Calu3 (cell line): ENCODE data around the gene SPINK14. TPM values are rescaled to one million over a fixed set of nuclear protein-coding genes. Genes with fewer than 3 reads are reported as not detected.

Experiments
- BruUV-seq: library from RNA; stranded (reverse); fragments of 400-500 nt; replicated peaks from 2 replicates; lab custom pipeline; 2021; lab: Mats Ljungman, UMichigan
- CTCF ChIA-PET: fragments of 300-600 bp; sonication (Branson Sonifier 250); formaldehyde crosslinking; loops from one replicate; lab custom pipeline; 2022; ENCODE audit warnings: antibody characterized with exemption; lab: Charles Lee
- DNase-seq: peaks from one replicate; pipeline ENCODE4 v3.0.0; 2022
- H3K27ac Mint-ChIP-seq: one replicate; pipeline ENCODE4 v1.8.0; 2022; ENCODE audit warnings: mixed read lengths; ENCODE audit not compliant: unreplicated experiment
- H3K27me3 Mint-ChIP-seq: one replicate; pipeline ENCODE4 v1.8.0; 2022; ENCODE audit warnings: mixed read lengths; ENCODE audit not compliant: unreplicated experiment
- H3K36me3 Mint-ChIP-seq: one replicate; pipeline ENCODE4 v1.8.0; 2022; ENCODE audit warnings: mild to moderate bottlenecking, moderate library complexity, mixed read lengths; ENCODE audit not compliant: insufficient read depth, unreplicated experiment
- H3K4me1 Mint-ChIP-seq: one replicate; pipeline ENCODE4 v1.8.0; 2022; ENCODE audit warnings: mild to moderate bottlenecking, low read depth, mixed read lengths; ENCODE audit not compliant: unreplicated experiment
- H3K4me3 Mint-ChIP-seq: one replicate; pipeline ENCODE4 v1.8.0; 2022; ENCODE audit warnings: mild to moderate bottlenecking, low read depth, moderate library complexity, mixed read lengths; ENCODE audit not compliant: unreplicated experiment
- H3K9me3 Mint-ChIP-seq: one replicate; pipeline ENCODE4 v1.8.0; 2022; ENCODE audit warnings: low read depth, mixed read lengths; ENCODE audit not compliant: unreplicated experiment
- intact Hi-C: fragments of 100-400 bp; cut with micrococcal nuclease; formaldehyde crosslinking; loops from one replicate; pipeline ENCODE4 v1.10.0; 2022; ENCODE audit not compliant: unreplicated experiment
- total RNA-seq: library from RNA; stranded (reverse); gene quantifications from 2 replicates; pipeline ENCODE4 v1.2.3, GENCODE V29; 2022
- TF ChIP-seq, protein P1 (sequence below): fragments of 200-600 bp; IDR thresholded peaks from one replicate; pipeline ENCODE4 v1.8.0; 2022; ENCODE audit warnings: antibody characterized with exemption; ENCODE audit not compliant: unreplicated experiment

Gene SPINK14
- total RNA-seq, 1 experiment from 2014 or later = not detected

DNA sequence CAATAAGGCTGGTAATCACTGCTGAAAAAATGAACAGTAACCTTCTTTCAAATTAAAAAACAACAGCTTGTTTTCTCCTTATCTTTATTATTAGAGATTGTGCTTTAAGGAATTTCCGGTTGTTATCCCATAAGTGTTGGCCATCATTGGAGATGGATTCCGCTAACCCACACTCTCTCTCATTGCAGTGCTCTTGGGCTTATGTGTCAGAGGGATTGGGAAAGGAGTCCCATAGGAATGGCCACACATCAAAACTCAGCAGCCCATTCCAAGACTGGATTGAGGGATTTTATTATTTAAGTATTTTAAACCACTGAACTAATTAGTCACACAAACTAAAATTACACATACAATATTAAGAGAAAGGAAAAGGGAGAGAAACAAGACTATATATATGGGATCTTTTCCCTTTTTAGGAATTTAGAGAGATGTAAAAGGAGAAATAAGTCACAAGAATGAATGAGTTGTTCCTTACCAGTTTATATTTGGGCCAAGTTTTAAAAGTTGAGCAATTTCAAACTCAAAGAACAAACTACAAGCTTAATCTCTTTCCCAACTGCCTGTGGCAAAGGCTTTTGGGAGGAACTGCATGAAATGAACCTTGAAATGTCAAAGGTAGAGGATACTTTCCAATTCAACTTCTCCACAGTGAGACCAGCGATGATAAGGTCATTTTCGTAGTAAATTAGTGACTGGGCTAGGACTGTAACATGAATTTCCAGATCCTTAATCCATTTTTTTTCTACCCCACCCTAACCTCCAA is 36.9 kb downstream of the SPINK14 start:
- Mint-ChIP-seq H3K4me1 (no peaks in the 10 kb centered on the region), H3K27ac (no peak overlapping the region), H3K36me3 (no peaks in the 10 kb centered on the region), H3K4me3 (no peak overlapping the region), H3K9me3 (no peaks in the 10 kb centered on the region), H3K27me3 (no peaks in the 10 kb centered on the region)
- CTCF ChIA-PET = no interaction called here
- intact Hi-C loops = no loop called here
- DNase-seq = no peak
- TF ChIP-seq, protein P1, sequence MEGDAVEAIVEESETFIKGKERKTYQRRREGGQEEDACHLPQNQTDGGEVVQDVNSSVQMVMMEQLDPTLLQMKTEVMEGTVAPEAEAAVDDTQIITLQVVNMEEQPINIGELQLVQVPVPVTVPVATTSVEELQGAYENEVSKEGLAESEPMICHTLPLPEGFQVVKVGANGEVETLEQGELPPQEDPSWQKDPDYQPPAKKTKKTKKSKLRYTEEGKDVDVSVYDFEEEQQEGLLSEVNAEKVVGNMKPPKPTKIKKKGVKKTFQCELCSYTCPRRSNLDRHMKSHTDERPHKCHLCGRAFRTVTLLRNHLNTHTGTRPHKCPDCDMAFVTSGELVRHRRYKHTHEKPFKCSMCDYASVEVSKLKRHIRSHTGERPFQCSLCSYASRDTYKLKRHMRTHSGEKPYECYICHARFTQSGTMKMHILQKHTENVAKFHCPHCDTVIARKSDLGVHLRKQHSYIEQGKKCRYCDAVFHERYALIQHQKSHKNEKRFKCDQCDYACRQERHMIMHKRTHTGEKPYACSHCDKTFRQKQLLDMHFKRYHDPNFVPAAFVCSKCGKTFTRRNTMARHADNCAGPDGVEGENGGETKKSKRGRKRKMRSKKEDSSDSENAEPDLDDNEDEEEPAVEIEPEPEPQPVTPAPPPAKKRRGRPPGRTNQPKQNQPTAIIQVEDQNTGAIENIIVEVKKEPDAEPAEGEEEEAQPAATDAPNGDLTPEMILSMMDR = no peak
- BruUV-seq = no TSS peak

DNA sequence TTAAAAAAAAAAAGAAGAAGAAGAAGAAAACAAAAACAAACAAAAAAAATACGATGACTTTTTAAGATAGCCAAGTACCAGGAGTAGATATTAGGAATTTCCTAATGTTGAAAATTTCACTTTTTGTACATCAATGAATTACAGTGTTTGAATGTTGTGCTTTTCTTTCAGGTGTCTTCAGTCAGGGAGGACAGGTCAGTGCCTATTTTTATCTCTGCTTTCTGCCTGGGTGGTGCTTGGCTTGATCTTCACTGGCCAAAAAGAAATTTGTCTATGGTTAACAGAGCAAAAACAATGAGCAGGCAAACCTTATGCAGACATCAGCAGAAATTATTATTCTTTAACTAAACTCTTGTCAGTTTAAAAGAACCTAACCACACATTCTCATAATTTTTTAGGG is 37.5 kb downstream of the SPINK14 start:
- Mint-ChIP-seq H3K9me3 (no peaks in the 10 kb centered on the region), H3K4me1 (no peaks in the 10 kb centered on the region), H3K27ac (no peak overlapping the region), H3K4me3 (no peak overlapping the region), H3K27me3 (no peaks in the 10 kb centered on the region), H3K36me3 (no peaks in the 10 kb centered on the region)
- DNase-seq = no peak
- intact Hi-C loops = no loop called here
- no TSS peak for BruUV-seq
- TF ChIP-seq, protein P1 = no peak
- CTCF ChIA-PET = no interaction called here

DNA sequence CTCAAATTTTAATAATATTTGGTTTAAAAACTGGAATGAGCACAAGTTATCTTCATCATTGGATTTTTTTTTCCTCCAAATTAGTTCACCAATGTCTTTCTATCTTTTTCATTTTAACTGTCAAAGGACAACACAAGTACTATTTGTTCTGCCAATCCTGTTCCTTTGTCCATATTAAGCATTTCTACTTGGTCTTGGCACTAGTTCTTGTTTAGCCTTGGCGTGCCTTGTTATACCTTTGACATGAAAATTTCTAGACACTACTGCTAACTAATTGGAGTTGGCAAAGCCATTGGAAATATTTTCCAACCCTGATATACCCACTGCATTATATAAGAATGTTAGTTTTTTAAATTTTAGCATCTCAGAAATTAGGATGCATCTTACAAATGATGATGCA is 38.3 kb downstream of the SPINK14 start:
- TF ChIP-seq, protein P1 = no peak
- no peaks in the 10 kb centered on the region for H3K36me3 Mint-ChIP-seq
- no peak overlapping the region for H3K4me3 Mint-ChIP-seq
- H3K4me1 Mint-ChIP-seq = no peaks in the 10 kb centered on the region
- intact Hi-C loops = no loop called here
- no peaks in the 10 kb centered on the region for H3K9me3 Mint-ChIP-seq
- BruUV-seq = no TSS peak
- no peak overlapping the region for H3K27ac Mint-ChIP-seq
- H3K27me3 Mint-ChIP-seq = no peaks in the 10 kb centered on the region
- CTCF ChIA-PET = no interaction called here
- DNase-seq = no peak

DNA sequence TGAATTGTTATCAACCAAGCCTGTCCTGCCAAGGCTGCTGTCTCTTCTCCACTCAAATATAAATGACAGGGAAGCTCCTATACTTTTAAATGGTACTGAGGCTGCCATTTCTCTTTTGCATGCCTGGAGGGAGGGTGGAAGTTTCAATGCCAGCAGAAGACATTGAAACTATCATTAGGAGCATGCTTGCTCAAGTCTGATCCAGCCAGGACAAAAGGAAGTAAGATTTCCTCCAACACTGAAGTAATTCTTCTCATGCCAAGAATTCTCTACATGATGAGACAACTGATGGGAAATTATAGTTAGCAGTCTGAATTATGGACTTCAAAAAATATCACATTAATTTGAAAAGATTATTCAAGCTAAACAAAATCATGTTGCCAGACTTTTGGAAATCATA is 39.9 kb downstream of the SPINK14 start:
- no peak for DNase-seq
- TF ChIP-seq, protein P1 = no peak
- Mint-ChIP-seq H3K27ac (no peak overlapping the region), H3K9me3 (no peaks in the 10 kb centered on the region), H3K36me3 (no peaks in the 10 kb centered on the region), H3K4me1 (no peaks in the 10 kb centered on the region), H3K27me3 (no peaks in the 10 kb centered on the region), H3K4me3 (no peak overlapping the region)
- BruUV-seq = no TSS peak
- CTCF ChIA-PET = no interaction called here
- intact Hi-C loops = no loop called here
